Body of pancreas (tissue), 4 donors: Measurements from ENCODE around the gene MARK4. TPM values are rescaled to one million over a fixed set of nuclear protein-coding genes. Genes with fewer than 3 reads are reported as not detected.
"Not testable (repeated sequence)": the region's sequence is repeated elsewhere in the genome, so short reads cannot be mapped to it uniquely, and the experiment has no call there.

Experiments used
- ATAC-seq: fragments of 150-250 bp; one replicate; pipeline ENCODE4 v1.9.1; 2016
- DNase-seq, 4 donors: peaks; one replicate each; pipeline ENCODE4 v3.0.0-alpha.2; 2019
- H3K27ac ChIP-seq, 4 donors: fragments of 200-600 bp; sonication (generic); 1 replicate in 3 of 4; 2 replicates in 1 of 4; pipeline versions ENCODE4 v1.5.1 to v1.6.1; 2016 to 2019; ENCODE audit warnings: mild to moderate bottlenecking in 1 of 4, mixed read lengths in 1 of 4, moderate library complexity in 1 of 4
- H3K27me3 ChIP-seq, 2 donors: fragments of 200-600 bp; sonication (generic); one replicate each; pipeline ENCODE4 v1.6.0; 2016; ENCODE audit warnings: mild to moderate bottlenecking in 1 of 2
- H3K36me3 ChIP-seq, 2 donors: fragments of 200-600 bp; sonication (generic); replicated peaks in 1 of 2; 2 replicates each; pipeline ENCODE4 v1.5.1; 2016; ENCODE audit warnings: low read depth in 2 of 2; ENCODE audit not compliant: insufficient read depth in 1 of 2
- H3K4me1 ChIP-seq: fragments of 200-600 bp; sonication (generic); one replicate; pipeline ENCODE4 v1.6.0; 2016
- H3K4me3 ChIP-seq, 2 donors: fragments of 200-600 bp; sonication (generic); 1 replicate in 1 of 2; 2 replicates in 1 of 2; pipeline ENCODE4 v1.5.1; 2016 to 2019
- H3K9me3 ChIP-seq, 3 donors: fragments of 200-600 bp; sonication (generic); 1 replicate in 2 of 3; 2 replicates in 1 of 3; pipeline ENCODE4 v1.5.1; 2016
- CTCF ChIP-seq, 7 experiments: fragments of 450-650 bp in 4 of 7; fragments of 200-600 bp in 3 of 7; sonication (generic) in 3 of 7; IDR thresholded peaks; one replicate each; pipeline ENCODE4 v1.5.1; 2016 to 2019; ENCODE audit warnings: antibody characterized with exemption in 7 of 7
- POLR2A ChIP-seq, 3 donors: fragments of 450-650 bp; IDR thresholded peaks; one replicate each; pipeline ENCODE4 v1.6.1; 2016; ENCODE audit warnings: antibody characterized with exemption in 3 of 3, mild to moderate bottlenecking in 2 of 3
- WGBS, 2 donors: methylation state at CpG; one replicate each; pipeline ENCODE4 v1.1.5; 2017; 5-methylcytosine and 5-hydroxymethylcytosine counted together
- intact Hi-C: fragments of 100-400 bp; cut with DNase I; formaldehyde crosslinking; loops from one replicate; pipeline ENCODE4 v1.15.1; 2023
- total RNA-seq, 2 donors: library from RNA; depleted of rRNA; stranded (reverse); fragments of >200 nt; gene quantifications; one replicate each; pipeline ENCODE4 v1.1.0, GENCODE V29; 2016

MARK4 gene
- total RNA-seq, 2 donors from 2014 or later: 9.2 to 12.5 TPM

- 63 to 66% methylated on average over 13 of the region's 13 CpGs for WGBS, 2 donors
- intact Hi-C loops: no loop called here
Measured at GRCh38 chr19:45327404-45328143, 76.5 kb downstream of the MARK4 start.

GRCh38 chr19:45331411-45331810 lies 80.3 kb downstream of the MARK4 start:
- ATAC-seq (no peak), DNase-seq (no peak)
- Histone ChIP-seq H3K4me1 (peaks cover 3% of the 10 kb centered on the region), H3K4me3 (no peak overlapping the region), H3K36me3 (no peaks in the 10 kb centered on the region), H3K27ac (no peak overlapping the region), H3K9me3 (no peaks in the 10 kb centered on the region), H3K27me3 (no peaks in the 10 kb centered on the region)
- intact Hi-C loops: no loop called here
- TF ChIP-seq POLR2A (IDR thresholded peaks at IDR 0.05) (no peak), CTCF (IDR thresholded peaks at IDR 0.05) (no peak)
- WGBS, 2 donors: 77 to 91% methylated on average over 6 to 7 of the region's 7 CpGs

More at GRCh38 chr19:45327404-45328143, 76.5 kb downstream of the MARK4 start:
- no peak overlapping the region for H3K4me3 ChIP-seq
- H3K4me1 ChIP-seq: peaks cover 17% of the 10 kb centered on the region
- no peaks in the 10 kb centered on the region for H3K27me3 ChIP-seq
- TF ChIP-seq POLR2A (IDR thresholded peaks at IDR 0.05): no peak
- TF ChIP-seq CTCF (IDR thresholded peaks at IDR 0.05): no peak
- H3K9me3 ChIP-seq: no peaks in the 10 kb centered on the region
- DNase-seq: no peak
- no peak overlapping the region for H3K27ac ChIP-seq
- no peaks in the 10 kb centered on the region for H3K36me3 ChIP-seq
- no peak for ATAC-seq

GRCh38 chr19:45333609-45334303 lies 82.7 kb downstream of the MARK4 start:
- Histone ChIP-seq H3K4me3 (no peak overlapping the region), H3K36me3 (no peaks in the 10 kb centered on the region), H3K27me3 (no peaks in the 10 kb centered on the region), H3K27ac (no peak overlapping the region), H3K4me1 (peaks cover 4% of the 10 kb centered on the region), H3K9me3 (no peaks in the 10 kb centered on the region)
- ATAC-seq: no peak
- intact Hi-C loops: no loop called here
- WGBS, 2 donors: 71 to 79% methylated on average over 10 of the region's 10 CpGs
- DNase-seq: no peak
- TF ChIP-seq CTCF (IDR thresholded peaks at IDR 0.05) (no peak), POLR2A (IDR thresholded peaks at IDR 0.05) (no peak)

GRCh38 chr19:45334881-45335280 lies 83.8 kb downstream of the MARK4 start:
- H3K27ac ChIP-seq, H3K4me1 ChIP-seq, ATAC-seq, intact Hi-C loops, H3K9me3 ChIP-seq, H3K4me3 ChIP-seq, H3K36me3 ChIP-seq, H3K27me3 ChIP-seq, DNase-seq: not testable (repeated sequence)
- WGBS, 2 donors: 76 to 79% methylated on average over 4 of the region's 4 CpGs

GRCh38 chr19:45336696-45337251 lies 85.7 kb downstream of the MARK4 start:
- H3K4me1 ChIP-seq: peaks cover 18% of the 10 kb centered on the region
- H3K27ac ChIP-seq: no peak overlapping the region
- H3K27me3 ChIP-seq: no peaks in the 10 kb centered on the region
- TF ChIP-seq CTCF (IDR thresholded peaks at IDR 0.05) (no peak), POLR2A (IDR thresholded peaks at IDR 0.05) (no peak)
- no peaks in the 10 kb centered on the region for H3K9me3 ChIP-seq
- H3K4me3 ChIP-seq: no peak overlapping the region
- DNase-seq (no peak), ATAC-seq (no peak)
- WGBS, 2 donors: 64 to 75% methylated on average over 10 to 11 of the region's 11 CpGs
- no peaks in the 10 kb centered on the region for H3K36me3 ChIP-seq
- intact Hi-C loops: no loop called here
